ENCODE measurements around the gene AFF4.

AFF4 gene

DNA sequence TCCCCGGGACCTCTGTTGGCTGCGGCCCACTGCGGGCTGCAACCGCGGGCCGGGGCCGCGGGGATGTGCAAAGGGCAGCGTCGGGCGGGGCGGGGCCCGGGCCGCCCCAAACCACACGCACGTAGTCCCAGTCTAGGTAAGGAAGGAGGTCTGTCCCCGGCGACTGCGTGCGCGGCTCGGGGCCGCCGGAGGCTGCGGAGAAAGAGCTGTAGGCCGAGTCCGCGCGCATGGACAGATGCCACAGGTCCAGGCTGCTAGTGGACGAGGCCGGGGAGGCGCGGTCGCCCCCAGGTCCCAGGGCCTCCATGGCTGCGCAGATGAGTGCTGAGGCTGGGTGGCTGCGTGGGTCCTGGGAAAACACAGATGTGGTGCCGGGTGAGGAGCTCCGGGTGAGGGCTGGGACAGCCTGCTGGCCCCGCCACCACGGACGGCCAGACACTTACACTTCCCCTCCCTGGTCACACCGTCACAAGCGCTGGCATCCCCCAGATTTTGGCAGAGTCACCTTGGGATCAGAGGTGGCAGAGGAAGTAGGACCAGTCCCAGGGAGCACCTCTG lies 137.5 kb downstream of the AFF4 start:
- DNase-seq = no peak
